ENCODE data around the gene MYL6B.

MYL6B gene

GRCh38 chr12:56122637-56123036 lies 29.8 kb upstream of the MYL6B start:
- DNase-seq (ENCODE audit: low spot score): no peak

- DNase-seq (ENCODE audit: low spot score): no peak
These were observed 28.3 kb upstream of the MYL6B start for GRCh38 chr12:56124133-56124532.

DNA sequence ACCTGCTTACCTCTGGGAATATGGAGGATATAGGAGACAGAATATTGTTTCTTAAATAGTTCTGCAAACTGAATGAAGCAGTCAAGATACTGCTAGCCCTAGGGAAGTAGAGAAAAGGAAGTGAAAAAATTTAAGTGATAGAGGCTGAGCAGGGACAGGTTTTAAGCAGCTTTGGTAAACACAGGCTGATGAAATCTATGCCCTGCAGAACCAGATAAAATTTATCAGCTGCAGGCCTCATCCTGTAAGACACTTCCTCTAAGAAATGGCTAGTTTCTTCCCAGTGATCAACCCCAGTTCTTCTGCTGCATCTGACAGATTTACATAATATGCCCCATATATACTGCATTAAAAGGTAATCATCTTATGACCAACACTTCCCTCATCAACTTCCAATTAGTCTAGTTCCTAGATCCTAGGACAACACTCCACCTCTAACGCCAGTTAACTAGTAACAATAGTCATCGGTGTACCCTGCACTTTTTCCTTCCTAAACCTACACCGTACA lies 25.6 kb upstream of the MYL6B start:
- DNase-seq (ENCODE audit: low spot score): no peak

- DNase-seq (ENCODE audit: low spot score): no peak
These were observed 24.9 kb upstream of the MYL6B start for GRCh38 chr12:56127485-56127887.

DNA sequence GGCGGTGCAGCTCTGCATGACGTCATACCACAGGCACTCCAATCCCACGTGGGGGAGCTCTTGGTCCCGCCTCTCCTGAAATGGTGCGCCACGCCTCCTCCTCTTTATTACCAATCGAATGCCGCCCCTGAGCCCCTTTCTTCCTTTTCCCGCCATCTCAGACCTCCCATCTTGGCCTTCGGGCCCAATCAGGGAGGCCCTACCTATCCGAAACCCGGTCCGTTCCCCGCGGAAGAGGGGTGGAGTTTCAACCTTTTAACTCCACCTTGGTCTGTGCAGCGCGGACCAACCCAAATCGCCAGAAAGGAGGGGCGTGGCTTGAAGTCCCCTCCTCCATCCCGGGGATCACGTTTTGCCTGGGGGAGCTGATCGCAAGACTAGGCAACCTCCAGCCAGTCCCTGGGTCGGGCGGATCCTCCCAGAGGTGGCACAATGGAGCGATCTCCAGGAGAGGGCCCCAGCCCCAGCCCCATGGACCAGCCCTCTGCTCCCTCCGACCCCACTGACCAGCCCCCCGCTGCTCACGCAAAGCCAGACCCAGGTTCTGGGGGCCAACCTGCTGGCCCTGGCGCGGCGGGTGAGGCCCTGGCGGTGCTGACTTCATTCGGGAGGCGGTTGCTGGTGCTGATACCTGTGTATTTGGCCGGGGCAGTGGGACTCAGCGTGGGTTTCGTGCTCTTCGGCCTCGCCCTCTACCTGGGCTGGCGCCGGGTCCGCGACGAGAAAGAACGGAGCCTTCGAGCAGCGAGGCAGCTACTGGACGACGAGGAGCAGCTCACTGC lies 24.3 kb upstream of the MYL6B start, which contains the start of gene ESYT1:
Gene ESYT1, plus strand, starts transcription at position 380 of the 782 bp plus-strand sequence. Its CDS starts 53 bp downstream, at position 433.
- DNase-seq (ENCODE audit: low spot score): peak; percentile 99

DNA sequence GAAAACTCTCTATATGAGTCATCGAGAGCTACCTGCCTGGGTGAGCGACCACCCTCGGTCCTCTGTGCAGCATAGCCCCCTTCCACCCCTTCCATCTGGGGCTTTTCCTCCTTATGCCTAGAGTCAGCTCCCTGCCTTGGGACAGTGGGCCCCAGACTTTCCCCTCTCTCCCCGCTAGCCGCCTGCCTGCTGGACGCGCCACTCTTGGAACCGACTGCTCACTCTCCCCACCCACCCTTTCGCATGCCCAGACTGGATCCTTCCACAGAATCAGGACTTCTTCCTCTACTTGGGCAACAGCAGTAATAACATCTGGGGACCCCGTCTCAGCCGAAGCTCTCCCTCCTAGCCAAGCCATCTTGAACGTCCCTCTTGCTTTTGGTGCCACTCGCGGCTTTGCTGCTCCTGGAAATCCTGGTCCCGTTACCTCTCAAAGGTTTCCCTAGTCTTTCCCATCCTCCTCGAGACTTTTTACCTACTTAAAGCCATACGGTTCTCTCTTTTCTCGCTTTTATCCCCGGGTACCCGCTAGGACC lies 23.6 kb upstream of the MYL6B start:
- DNase-seq (ENCODE audit: low spot score): no peak

- peak; percentile 83 for DNase-seq (ENCODE audit: low spot score)
These were observed 23.0 kb upstream of the MYL6B start for GRCh38 chr12:56129206-56129941.

DNA sequence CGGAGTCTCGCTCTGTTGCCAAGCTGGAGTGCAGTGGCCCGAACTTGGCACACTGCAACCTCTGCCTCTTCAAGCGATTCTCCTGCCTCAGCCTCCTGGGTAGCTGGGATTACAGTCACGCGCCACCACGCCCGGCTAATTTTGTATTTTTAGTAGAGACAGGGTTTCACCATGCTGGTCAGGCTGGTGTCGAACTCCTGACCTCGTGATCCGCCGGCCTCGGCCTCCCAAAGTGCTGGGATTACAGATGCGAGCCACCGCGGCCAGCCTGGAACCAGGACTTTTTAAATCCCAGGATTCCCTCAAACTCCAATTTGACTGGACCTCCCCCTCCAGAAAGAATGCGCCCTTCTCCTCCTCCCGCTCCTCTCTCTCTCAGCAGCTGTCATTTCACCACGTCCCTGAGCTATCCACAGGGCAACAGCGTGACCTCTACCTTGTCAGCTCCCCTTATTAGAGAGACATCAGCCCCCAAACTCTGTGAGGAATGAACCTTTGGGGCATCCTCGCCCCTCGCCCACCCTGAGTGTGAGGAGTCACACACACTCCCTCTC lies 22.4 kb upstream of the MYL6B start:
- no peak for DNase-seq (ENCODE audit: low spot score)

DNA sequence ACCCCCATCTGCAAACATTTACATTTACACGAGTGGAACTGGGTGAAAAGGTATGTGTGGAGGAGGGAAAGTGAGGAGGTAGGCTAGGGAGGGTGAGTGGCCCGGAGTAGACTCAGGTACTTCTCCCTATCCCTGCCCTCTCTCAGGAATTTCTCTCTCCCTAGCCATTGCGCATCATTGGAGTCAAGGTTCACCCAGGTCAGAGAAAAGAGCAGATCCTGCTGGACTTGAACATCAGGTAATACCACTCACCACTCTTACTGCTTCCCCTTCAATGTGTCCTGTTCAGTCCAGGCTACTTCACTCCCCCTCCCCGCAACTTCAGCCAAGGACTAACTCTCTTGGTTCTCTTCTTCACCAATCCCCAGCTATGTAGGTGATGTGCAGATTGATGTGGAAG lies 21.5 kb upstream of the MYL6B start:
- no peak for DNase-seq (ENCODE audit: low spot score)

DNA sequence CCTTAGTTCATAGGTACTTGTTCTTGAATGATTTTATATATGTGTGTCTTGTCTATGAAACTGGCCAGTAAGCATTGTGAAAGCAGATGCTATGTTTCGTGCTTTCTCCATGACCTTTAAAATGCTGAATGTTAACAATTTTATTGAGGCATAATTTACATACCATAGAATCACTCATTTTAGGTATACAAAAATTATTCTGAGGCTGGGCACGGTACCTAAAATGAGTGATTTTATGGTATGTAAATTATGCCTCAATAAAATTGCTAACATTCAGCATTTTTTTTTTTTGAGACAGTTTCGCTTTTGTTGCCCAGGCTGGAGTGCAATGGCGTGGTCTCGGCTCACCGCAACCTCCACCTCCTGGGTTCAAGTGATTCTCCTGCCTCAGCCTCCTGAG lies 17.5 kb upstream of the MYL6B start:
- no peak for DNase-seq (ENCODE audit: low spot score)

- DNase-seq (ENCODE audit: low spot score): no peak
These were observed 14.4 kb upstream of the MYL6B start for GRCh38 chr12:56137853-56138571.

DNA sequence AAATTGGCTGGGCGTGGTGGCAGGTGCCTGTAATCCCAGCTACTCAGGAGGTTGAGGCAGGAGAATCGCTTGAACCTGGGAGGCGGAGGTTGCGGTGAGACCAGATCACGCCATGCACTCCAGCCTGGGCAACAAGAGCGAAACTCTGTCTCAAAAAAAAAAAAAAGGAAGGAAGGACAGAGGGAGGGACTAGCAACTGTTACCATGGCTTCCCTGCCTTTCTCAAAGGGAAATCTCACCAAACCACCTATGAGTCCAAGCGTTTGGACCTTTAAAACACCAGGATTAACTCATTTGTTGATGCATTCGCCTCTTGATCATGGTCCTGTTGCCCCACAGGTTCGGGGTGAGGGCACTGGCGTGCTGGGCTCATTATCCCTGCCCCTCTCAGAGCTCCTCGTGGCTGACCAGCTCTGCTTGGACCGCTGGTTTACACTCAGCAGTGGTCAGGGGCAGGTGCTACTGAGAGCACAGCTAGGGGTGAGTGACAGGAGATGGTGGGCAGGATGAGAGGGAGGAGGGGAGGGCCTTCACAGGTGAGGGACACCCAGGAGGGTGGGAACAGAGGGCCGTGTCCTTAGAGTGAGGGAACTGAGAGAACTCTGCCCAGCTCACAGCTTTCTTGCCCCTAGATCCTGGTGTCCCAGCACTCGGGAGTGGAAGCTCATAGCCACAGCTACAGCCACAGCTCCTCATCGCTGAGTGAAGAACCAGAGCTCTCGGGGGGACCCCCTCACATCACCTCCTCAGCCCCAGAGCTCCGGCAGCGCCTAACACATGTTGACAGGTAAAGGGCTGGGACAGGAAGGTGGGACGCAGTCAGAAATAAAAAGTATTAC lies 10.2 kb upstream of the MYL6B start:
- no peak for DNase-seq (ENCODE audit: low spot score)

DNA sequence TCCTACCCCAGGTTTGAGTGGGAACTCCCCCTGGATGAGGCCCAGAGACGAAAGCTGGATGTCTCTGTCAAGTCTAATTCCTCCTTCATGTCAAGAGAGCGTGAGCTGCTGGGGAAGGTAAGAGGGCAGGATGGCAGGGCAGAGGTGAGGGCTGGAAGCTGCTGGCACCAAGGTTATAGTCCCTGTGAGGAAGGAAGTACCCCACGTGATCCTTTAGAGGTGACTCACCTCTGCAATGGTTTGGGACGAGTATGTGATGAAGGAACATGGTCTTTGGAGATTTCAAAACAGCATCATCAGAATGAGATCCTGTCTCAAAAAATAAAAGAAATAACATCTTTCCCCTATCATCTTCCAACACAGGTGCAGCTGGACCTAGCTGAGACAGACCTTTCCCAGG lies 9.2 kb upstream of the MYL6B start:
- DNase-seq (ENCODE audit: low spot score): peak; percentile 45

GRCh38 chr12:56143870-56144269 lies 8.5 kb upstream of the MYL6B start:
- DNase-seq (ENCODE audit: low spot score): no peak

GRCh38 chr12:56145217-56145616 lies 7.2 kb upstream of the MYL6B start:
- no peak for DNase-seq (ENCODE audit: low spot score)

DNA sequence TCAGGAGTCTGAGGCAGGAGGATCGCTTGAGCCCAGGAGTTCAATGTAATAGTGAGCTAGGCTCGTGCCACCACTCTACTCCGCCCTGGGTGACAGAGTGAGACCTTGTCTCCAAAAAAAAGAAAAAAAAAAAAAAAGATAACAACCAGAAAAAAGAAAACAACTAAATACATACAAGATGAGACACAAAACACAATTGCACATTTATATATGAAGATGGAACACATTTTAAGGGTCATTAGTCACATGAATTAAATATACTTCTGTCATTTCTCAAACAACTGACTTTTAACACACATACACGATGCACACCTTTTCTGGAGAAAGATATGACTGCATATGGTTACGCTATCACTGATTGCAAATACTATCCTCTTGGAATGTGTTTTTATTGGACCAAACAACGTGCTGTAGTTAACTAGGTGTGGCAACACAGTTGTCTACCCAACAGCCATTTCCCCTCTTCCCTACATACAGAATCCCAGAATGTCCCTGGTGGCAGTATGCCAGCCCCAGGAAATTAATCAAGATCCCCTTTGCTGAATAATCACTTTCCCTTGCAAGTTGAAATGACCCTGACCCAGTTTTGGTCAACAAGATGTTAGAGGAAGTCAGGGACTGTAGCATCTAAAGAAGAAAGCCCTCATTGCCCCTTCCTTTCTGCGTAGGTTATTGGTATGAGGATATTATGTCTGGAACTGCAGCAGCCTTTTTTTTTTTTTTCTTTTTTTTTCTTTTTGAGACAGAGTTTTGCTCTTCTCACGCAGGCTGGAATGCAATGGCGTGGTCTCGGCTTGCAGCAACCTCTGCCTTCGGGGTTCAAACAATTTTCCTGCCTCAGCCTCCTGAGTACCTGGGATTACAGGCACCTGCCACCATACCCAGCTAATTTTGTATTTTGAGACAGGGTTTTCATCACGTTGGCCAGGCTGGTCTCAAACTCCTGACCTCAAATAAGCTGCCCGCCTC lies 5.6 kb upstream of the MYL6B start:
- no peak for DNase-seq (ENCODE audit: low spot score)

- no peak for DNase-seq (ENCODE audit: low spot score)
These were observed 1.8 kb upstream of the MYL6B start for GRCh38 chr12:56150563-56150962.

DNA sequence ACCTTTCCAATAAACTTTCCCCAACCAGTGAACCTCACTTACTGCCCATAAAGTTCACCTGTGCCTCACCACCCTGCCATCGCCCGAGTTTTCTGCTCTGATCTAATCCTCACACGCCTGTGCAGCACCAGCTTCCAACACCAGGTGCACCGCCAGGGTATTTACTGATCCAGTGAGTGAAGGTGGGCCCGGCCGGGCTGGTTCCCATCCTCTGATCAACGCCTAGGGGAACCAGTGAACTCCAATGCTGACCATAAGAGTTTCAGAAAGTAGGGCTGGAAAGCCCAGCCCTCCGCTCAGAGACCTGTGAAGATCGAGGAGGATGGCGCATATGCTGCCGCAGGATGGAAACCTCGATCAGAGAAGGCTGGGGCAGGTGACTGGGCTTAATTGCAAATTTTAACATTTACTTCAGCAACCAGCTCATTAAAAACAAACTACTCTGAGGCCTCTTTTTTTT lies 685 bp upstream of the MYL6B start:
- DNase-seq (ENCODE audit: low spot score): peak; percentile 70

- DNase-seq (ENCODE audit: low spot score): no peak
These were observed 630 bp downstream of the MYL6B start for GRCh38 chr12:56152756-56153677.

All from CD4-positive, alpha-beta T cell treated with Interleukin-2 at 100 ng/mL for 4 hours (primary cell).